PFSK-1 (cell line): ENCODE data around the gene BMF. TPM values are rescaled to one million over a fixed set of nuclear protein-coding genes. Genes with fewer than 3 reads are reported as not detected.

Experiments used
- FOXP2 ChIP-seq: optimal IDR thresholded peaks from 2 replicates; pipeline ENCODE3; 2011; ENCODE audit warnings: borderline replicate concordance, control low read depth, inconsistent platforms; ENCODE audit not compliant: insufficient read depth; ENCODE audit errors: extremely low read length, extremely low read depth
- POLR2AphosphoS5 ChIP-seq: IDR thresholded peaks from 2 replicates; pipeline ENCODE4 v1.6.1; 2012; ENCODE audit warnings: low read depth, mild to moderate bottlenecking, control low read depth, low read length, moderate library complexity
- SIN3A ChIP-seq: IDR thresholded peaks from 2 replicates; pipeline ENCODE4 v1.6.1; 2012; ENCODE audit warnings: mild to moderate bottlenecking, low read length, moderate library complexity, borderline replicate concordance; ENCODE audit not compliant: insufficient read depth
- TAF1 ChIP-seq: IDR thresholded peaks from 2 replicates; pipeline ENCODE4 v1.6.1; 2012; ENCODE audit warnings: low read length, control low read depth, borderline replicate concordance; ENCODE audit not compliant: insufficient read depth
- polyA plus RNA-seq: library from polyadenylated mRNA; unstranded; fragments of >200 nt; gene quantifications from one replicate; pipeline ENCODE4 v1.2.1, GENCODE V29; 2012; ENCODE audit warnings: low read depth, missing spikeins; ENCODE audit not compliant: insufficient read length
- TF ChIP-seq, protein P1 (sequence below), 2 experiments: IDR thresholded peaks; 2 replicates each; pipeline versions ENCODE4 v1.6.1 to v1.8.0; 2011 to 2012; ENCODE audit warnings: low read depth in 2 of 2, low read length in 2 of 2, control low read depth in 1 of 2, inconsistent platforms in 1 of 2, mild to moderate bottlenecking in 1 of 2, moderate library complexity in 1 of 2; ENCODE audit not compliant: insufficient read depth in 1 of 2

BMF gene, protein sequence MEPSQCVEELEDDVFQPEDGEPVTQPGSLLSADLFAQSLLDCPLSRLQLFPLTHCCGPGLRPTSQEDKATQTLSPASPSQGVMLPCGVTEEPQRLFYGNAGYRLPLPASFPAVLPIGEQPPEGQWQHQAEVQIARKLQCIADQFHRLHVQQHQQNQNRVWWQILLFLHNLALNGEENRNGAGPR
- 3.4 TPM for polyA plus RNA-seq

GRCh38 chr15:40108855-40109735 is at the start of gene BMF:
BMF (minus strand) TSS chr15:40108879; CDS start chr15:40106086, 2,793 bp downstream.
- TF ChIP-seq, protein P1, sequence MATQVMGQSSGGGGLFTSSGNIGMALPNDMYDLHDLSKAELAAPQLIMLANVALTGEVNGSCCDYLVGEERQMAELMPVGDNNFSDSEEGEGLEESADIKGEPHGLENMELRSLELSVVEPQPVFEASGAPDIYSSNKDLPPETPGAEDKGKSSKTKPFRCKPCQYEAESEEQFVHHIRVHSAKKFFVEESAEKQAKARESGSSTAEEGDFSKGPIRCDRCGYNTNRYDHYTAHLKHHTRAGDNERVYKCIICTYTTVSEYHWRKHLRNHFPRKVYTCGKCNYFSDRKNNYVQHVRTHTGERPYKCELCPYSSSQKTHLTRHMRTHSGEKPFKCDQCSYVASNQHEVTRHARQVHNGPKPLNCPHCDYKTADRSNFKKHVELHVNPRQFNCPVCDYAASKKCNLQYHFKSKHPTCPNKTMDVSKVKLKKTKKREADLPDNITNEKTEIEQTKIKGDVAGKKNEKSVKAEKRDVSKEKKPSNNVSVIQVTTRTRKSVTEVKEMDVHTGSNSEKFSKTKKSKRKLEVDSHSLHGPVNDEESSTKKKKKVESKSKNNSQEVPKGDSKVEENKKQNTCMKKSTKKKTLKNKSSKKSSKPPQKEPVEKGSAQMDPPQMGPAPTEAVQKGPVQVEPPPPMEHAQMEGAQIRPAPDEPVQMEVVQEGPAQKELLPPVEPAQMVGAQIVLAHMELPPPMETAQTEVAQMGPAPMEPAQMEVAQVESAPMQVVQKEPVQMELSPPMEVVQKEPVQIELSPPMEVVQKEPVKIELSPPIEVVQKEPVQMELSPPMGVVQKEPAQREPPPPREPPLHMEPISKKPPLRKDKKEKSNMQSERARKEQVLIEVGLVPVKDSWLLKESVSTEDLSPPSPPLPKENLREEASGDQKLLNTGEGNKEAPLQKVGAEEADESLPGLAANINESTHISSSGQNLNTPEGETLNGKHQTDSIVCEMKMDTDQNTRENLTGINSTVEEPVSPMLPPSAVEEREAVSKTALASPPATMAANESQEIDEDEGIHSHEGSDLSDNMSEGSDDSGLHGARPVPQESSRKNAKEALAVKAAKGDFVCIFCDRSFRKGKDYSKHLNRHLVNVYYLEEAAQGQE (IDR thresholded peaks at IDR 0.05; ENCODE audit: insufficient read depth in 1 of 2, low read depth in 2 of 2, low read length in 2 of 2), result 0 out of 4 replicates have a peak, but pooled peaks of 1 of the 2 experiments have one; percentile 23
- no peak for TF ChIP-seq POLR2AphosphoS5
- peak; percentile 99 for TF ChIP-seq SIN3A

GRCh38 chr15:40157778-40158447 is 49.2 kb upstream of the BMF start:
- TF ChIP-seq SIN3A, result no peak

- no peak for TF ChIP-seq FOXP2
- TF ChIP-seq POLR2AphosphoS5, result no peak
- TF ChIP-seq, protein P1 (IDR thresholded peaks at IDR 0.05; ENCODE audit: insufficient read depth in 1 of 2, low read depth in 2 of 2, low read length in 2 of 2), result no peak
- TF ChIP-seq SIN3A, result no peak
- no peak for TF ChIP-seq TAF1
Measured at GRCh38 chr15:40155270-40155910, 46.7 kb upstream of the BMF start.

GRCh38 chr15:40151991-40152390 is 43.3 kb upstream of the BMF start:
- no peak for TF ChIP-seq TAF1
- no peak for TF ChIP-seq SIN3A
- no peak for TF ChIP-seq POLR2AphosphoS5
- TF ChIP-seq, protein P1 (IDR thresholded peaks at IDR 0.05; ENCODE audit: insufficient read depth in 1 of 2, low read depth in 2 of 2, low read length in 2 of 2), result no peak
- no peak for TF ChIP-seq FOXP2

GRCh38 chr15:40151499-40151898 is 42.8 kb upstream of the BMF start:
- TF ChIP-seq POLR2AphosphoS5 (no peak), SIN3A (no peak), FOXP2 (no peak), TAF1 (no peak)
- TF ChIP-seq, protein P1 (IDR thresholded peaks at IDR 0.05; ENCODE audit: insufficient read depth in 1 of 2, low read depth in 2 of 2, low read length in 2 of 2), result no peak
